ENCODE measurements around the gene ANKRD11.

- TF ChIP-seq, protein P1, sequence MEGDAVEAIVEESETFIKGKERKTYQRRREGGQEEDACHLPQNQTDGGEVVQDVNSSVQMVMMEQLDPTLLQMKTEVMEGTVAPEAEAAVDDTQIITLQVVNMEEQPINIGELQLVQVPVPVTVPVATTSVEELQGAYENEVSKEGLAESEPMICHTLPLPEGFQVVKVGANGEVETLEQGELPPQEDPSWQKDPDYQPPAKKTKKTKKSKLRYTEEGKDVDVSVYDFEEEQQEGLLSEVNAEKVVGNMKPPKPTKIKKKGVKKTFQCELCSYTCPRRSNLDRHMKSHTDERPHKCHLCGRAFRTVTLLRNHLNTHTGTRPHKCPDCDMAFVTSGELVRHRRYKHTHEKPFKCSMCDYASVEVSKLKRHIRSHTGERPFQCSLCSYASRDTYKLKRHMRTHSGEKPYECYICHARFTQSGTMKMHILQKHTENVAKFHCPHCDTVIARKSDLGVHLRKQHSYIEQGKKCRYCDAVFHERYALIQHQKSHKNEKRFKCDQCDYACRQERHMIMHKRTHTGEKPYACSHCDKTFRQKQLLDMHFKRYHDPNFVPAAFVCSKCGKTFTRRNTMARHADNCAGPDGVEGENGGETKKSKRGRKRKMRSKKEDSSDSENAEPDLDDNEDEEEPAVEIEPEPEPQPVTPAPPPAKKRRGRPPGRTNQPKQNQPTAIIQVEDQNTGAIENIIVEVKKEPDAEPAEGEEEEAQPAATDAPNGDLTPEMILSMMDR (IDR thresholded peaks at IDR 0.05) = no peak
- no peak for TF ChIP-seq POLR2A (IDR thresholded peaks at IDR 0.05)
- no peak for TF ChIP-seq POLR2AphosphoS5 (IDR thresholded peaks at IDR 0.05)
These were observed 196.9 kb downstream of the ANKRD11 start for GRCh38 chr16:89293276-89294143.
